ENCODE measurements around the gene SMIM27.
"Not testable (repeated sequence)": the region's sequence is repeated elsewhere in the genome, so short reads cannot be mapped to it uniquely, and the experiment has no call there.

The SMIM27 gene

GRCh38 chr9:32596936-32597335, 44.8 kb downstream of the SMIM27 start:
- DNase-seq (ENCODE audit: low read depth in 2 of 2) = no peak

DNA sequence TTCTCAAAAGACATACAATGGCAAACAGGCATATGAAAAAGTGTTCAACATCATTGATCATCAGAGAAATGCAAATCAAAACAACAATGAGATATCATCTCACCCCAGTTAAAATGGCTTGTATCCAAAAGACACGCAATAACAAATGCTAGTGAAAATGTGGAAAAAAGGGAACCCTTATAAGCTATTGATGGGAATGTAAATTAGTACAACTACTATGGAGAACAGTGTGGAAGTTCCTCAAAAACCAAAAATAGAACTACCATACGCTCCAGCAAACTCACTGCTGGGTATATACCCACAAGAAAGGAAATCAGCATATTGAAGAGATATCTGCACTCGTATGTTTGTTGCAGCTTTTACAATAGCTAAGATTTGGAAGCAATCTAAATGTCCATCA, 46.9 kb downstream of the SMIM27 start:
- DNase-seq (ENCODE audit: low read depth in 2 of 2) = not testable (repeated sequence)

All from stimulated activated CD4-positive, alpha-beta T cell treated with anti-CD3 and anti-CD28 coated beads, Interleukin-1b, Interleukin-23, amount 100 ng/mL, for 1 hour (primary cell).